Smooth muscle cell (in vitro differentiated cells): Measurements from ENCODE around the gene SART3. TPM values are rescaled to one million over a fixed set of nuclear protein-coding genes. Genes with fewer than 3 reads are reported as not detected.
A peak's percentile ranks its signal among the peaks of the same experiment; 100 is the strongest.

ENCODE experiments used
- DNase-seq: peaks from one replicate; lab custom pipeline; 2025; ENCODE audit not compliant: unreplicated experiment; lab: John Stamatoyannopoulos, UW
- H2AFZ ChIP-seq: fragments of 200-600 bp; sonication (generic); 2 replicates; pipeline ENCODE4 v1.6.0; 2016; ENCODE audit warnings: antibody characterized with exemption, low read depth, mild to moderate bottlenecking
- H3F3A ChIP-seq: fragments of 200-600 bp; sonication (generic); 2 replicates; pipeline ENCODE4 v1.6.0; 2017; ENCODE audit warnings: antibody characterized with exemption, low read depth
- H3K27ac ChIP-seq: fragments of 200-600 bp; sonication (generic); 2 replicates; pipeline ENCODE4 v1.5.1; 2016; ENCODE audit warnings: low read depth, mild to moderate bottlenecking
- H3K27me3 ChIP-seq: fragments of 200-600 bp; sonication (generic); 2 replicates; pipeline ENCODE4 v1.6.1; 2016; ENCODE audit warnings: low read depth, mild to moderate bottlenecking
- H3K36me3 ChIP-seq: fragments of 200-600 bp; sonication (generic); 2 replicates; pipeline ENCODE4 v1.5.1; 2016; ENCODE audit warnings: low read depth
- H3K4me1 ChIP-seq: fragments of 200-600 bp; sonication (generic); 2 replicates; pipeline ENCODE4 v1.5.1; 2016; ENCODE audit warnings: low read depth
- H3K4me2 ChIP-seq: fragments of 200-600 bp; sonication (generic); 2 replicates; pipeline ENCODE4 v1.6.0; 2016; ENCODE audit warnings: mild to moderate bottlenecking
- H3K4me3 ChIP-seq: fragments of 200-600 bp; sonication (generic); 2 replicates; pipeline ENCODE4 v1.5.1; 2016; ENCODE audit warnings: mild to moderate bottlenecking
- H3K79me2 ChIP-seq: fragments of 200-600 bp; sonication (generic); 2 replicates; pipeline ENCODE4 v1.6.0; 2016; ENCODE audit warnings: low read depth, mild to moderate bottlenecking
- H3K9ac ChIP-seq: fragments of 200-600 bp; sonication (generic); 2 replicates; pipeline ENCODE4 v1.6.0; 2016; ENCODE audit warnings: low read depth
- H3K9me3 ChIP-seq: fragments of 200-600 bp; sonication (generic); replicated peaks from 2 replicates; pipeline ENCODE4 v1.5.1; 2016; ENCODE audit warnings: low read depth
- H4K20me1 ChIP-seq: fragments of 200-600 bp; sonication (generic); 2 replicates; pipeline ENCODE4 v1.6.0; 2016; ENCODE audit warnings: low read depth
- WGBS: methylation state at CpG from one replicate; pipeline ENCODE4 v1.1.7; 2016; ENCODE audit warnings: low lambda C conversion rate; 5-methylcytosine and 5-hydroxymethylcytosine counted together
- polyA plus RNA-seq: library from polyadenylated mRNA; unstranded; fragments of >200 nt; fragmentation: Nextera tagmentation; extraction: Ambion mirVana; gene quantifications from 2 replicates; pipeline ENCODE4 v1.2.1, GENCODE V29; 2016
- total RNA-seq: library from RNA; depleted of rRNA; stranded (reverse); fragments of >200 nt; gene quantifications from 2 replicates; pipeline ENCODE4 v1.2.3, GENCODE V29; 2014
- TF ChIP-seq, protein P1 (sequence below): fragments of 200-600 bp; sonication (generic); IDR thresholded peaks from 2 replicates; pipeline ENCODE4 v1.5.1; 2017; ENCODE audit warnings: borderline replicate concordance, mild to moderate bottlenecking, antibody characterized with exemption; ENCODE audit not compliant: insufficient read depth, poor library complexity, severe bottlenecking

The SART3 gene
- total and polyA plus RNA-seq, 2 experiments from 2014 or later, result 22.7 to 94.5 TPM

DNA sequence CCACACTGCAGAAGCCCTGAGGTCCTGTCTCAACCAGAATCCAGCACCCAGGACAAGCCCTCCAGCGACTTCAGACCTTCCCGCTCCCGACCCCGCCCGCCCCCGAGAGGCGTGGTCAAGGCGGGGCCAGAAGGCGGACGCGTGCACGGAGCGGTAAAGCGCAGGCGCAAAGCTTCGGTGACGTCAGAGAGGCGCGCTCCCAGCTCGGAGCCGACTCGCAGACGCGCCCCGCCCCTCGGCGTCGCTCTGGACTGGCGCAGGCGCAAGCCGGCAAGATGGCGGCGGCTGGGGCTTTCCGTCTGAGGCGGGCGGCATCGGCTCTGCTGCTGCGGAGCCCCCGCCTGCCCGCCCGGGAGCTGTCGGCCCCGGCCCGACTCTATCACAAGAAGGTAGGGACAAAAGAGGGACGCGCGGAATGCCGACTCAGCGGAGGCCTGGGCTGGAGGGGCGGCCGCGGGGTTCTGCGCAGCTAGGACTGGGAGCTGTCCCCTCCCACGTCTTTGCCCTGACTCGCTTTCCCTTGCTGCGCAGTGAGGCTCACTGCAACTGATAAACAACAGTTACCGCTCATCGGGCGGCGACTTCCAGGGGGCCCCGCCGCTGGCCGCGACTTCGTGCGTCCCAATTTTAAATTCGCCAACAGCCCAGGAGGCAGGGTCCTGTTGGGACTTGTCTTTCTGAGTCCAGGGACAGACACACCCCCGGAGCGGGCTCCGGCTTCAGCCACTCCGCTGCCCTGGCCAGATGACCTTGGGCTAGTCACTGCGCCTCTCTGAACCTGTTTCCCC is 1.6 kb upstream of the SART3 start, which contains the start of gene ISCU:
TSS of gene ISCU (plus strand) at position 249 of the 788 bp plus-strand sequence. CDS start at position 276, 27 bp downstream.
- H3K79me2 ChIP-seq, result peaks cover 48% of the 10 kb centered on the region
- peak within 1 kb of the TSS; percentile 81 for H3K4me3 ChIP-seq
- no peaks in the 10 kb centered on the region for H3K27me3 ChIP-seq
- peak within 1 kb of the TSS; percentile 95 for H3K9ac ChIP-seq
- peak within 1 kb of the TSS; percentile 96 for H2AFZ ChIP-seq
- whole genome bisulfite sequencing, result 2% methylated on average over 38 of the region's 72 CpGs
- H3K4me1 ChIP-seq, result peaks cover 7% of the 10 kb centered on the region
- peak; percentile 96 for DNase-seq
- peak within 1 kb of the TSS; percentile 95 for H3K4me2 ChIP-seq
- H4K20me1 ChIP-seq, result peaks cover 33% of the 10 kb centered on the region
- H3F3A ChIP-seq, result no peaks in the 10 kb centered on the region
- H3K36me3 ChIP-seq, result no peaks in the 10 kb centered on the region
- no peaks in the 10 kb centered on the region for H3K9me3 ChIP-seq
- TF ChIP-seq, protein P1, sequence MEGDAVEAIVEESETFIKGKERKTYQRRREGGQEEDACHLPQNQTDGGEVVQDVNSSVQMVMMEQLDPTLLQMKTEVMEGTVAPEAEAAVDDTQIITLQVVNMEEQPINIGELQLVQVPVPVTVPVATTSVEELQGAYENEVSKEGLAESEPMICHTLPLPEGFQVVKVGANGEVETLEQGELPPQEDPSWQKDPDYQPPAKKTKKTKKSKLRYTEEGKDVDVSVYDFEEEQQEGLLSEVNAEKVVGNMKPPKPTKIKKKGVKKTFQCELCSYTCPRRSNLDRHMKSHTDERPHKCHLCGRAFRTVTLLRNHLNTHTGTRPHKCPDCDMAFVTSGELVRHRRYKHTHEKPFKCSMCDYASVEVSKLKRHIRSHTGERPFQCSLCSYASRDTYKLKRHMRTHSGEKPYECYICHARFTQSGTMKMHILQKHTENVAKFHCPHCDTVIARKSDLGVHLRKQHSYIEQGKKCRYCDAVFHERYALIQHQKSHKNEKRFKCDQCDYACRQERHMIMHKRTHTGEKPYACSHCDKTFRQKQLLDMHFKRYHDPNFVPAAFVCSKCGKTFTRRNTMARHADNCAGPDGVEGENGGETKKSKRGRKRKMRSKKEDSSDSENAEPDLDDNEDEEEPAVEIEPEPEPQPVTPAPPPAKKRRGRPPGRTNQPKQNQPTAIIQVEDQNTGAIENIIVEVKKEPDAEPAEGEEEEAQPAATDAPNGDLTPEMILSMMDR, result no peak
- H3K27ac ChIP-seq, result peak within 1 kb of the TSS; percentile 92

DNA sequence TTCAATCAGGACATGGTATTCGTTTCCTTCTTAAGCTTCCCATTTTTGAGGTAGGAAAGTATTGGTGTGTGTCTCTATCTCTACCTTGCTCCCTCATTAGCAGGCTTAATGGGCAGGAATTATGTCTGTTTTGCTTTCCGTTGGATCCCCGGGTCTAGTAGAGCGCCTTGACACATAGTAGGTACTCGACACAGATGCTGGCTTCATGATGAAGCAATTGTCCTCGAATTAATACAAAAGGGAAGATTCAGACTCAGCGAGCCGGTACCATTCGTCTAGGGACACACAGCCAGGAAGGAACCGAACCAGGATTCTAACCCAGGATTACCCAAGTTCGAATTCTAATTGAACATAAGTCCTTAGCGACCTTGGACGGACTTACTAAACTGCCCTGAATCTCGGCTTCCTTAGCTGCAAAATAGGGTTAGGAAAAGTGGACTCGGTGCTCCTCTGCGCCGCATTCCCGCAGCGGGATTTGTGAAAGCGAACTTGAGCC is 927 bp upstream of the SART3 start:
- no peaks in the 10 kb centered on the region for H3K27me3 ChIP-seq
- H3K9me3 ChIP-seq, result no peaks in the 10 kb centered on the region
- WGBS, result 2% methylated on average over 20 of the region's 20 CpGs
- DNase-seq, result no peak
- H3K36me3 ChIP-seq, result no peaks in the 10 kb centered on the region
- H3K27ac ChIP-seq, result peak overlapping the region; percentile 92
- H2AFZ ChIP-seq, result peak overlapping the region; percentile 96
- peak overlapping the region; percentile 95 for H3K9ac ChIP-seq
- H3K4me2 ChIP-seq, result peak overlapping the region; percentile 95
- no peaks in the 10 kb centered on the region for H3F3A ChIP-seq
- H3K4me3 ChIP-seq, result peak overlapping the region; percentile 81
- peaks cover 40% of the 10 kb centered on the region for H4K20me1 ChIP-seq
- H3K4me1 ChIP-seq, result peaks cover 7% of the 10 kb centered on the region
- H3K79me2 ChIP-seq, result peaks cover 55% of the 10 kb centered on the region
- TF ChIP-seq, protein P1, result no peak

DNA sequence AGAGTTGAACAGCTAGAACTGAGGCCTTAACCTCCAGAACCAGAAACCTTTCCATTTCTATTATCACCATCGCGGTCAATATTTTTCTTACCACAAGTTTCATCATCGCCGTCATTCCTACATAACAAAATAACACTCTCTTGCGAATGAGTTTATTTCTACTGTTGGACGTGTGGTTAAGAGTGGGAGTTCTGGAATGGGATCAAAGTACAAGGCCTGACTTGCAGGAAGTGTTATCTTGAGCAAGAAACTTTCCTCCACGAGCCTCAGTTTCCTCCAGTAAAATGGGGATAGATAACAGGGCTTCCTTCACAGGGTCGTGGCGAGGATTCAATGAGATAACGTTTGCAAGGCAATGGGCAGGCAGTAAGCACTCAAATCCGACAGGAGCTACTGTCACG is 652 bp downstream of the SART3 start:
- peak overlapping the region; percentile 95 for H3K9ac ChIP-seq
- peaks cover 7% of the 10 kb centered on the region for H3K4me1 ChIP-seq
- no peaks in the 10 kb centered on the region for H3F3A ChIP-seq
- peak overlapping the region; percentile 95 for H3K4me2 ChIP-seq
- H3K27me3 ChIP-seq, result no peaks in the 10 kb centered on the region
- H3K79me2 ChIP-seq, result peaks cover 70% of the 10 kb centered on the region
- H3K27ac ChIP-seq, result peak overlapping the region; percentile 92
- H3K36me3 ChIP-seq, result no peaks in the 10 kb centered on the region
- DNase-seq, result no peak
- H2AFZ ChIP-seq, result peak overlapping the region; percentile 96
- H3K4me3 ChIP-seq, result peak overlapping the region; percentile 81
- TF ChIP-seq, protein P1, result no peak
- no peaks in the 10 kb centered on the region for H3K9me3 ChIP-seq
- H4K20me1 ChIP-seq, result peaks cover 56% of the 10 kb centered on the region
- WGBS, result 4% methylated on average over 12 of the region's 12 CpGs

DNA sequence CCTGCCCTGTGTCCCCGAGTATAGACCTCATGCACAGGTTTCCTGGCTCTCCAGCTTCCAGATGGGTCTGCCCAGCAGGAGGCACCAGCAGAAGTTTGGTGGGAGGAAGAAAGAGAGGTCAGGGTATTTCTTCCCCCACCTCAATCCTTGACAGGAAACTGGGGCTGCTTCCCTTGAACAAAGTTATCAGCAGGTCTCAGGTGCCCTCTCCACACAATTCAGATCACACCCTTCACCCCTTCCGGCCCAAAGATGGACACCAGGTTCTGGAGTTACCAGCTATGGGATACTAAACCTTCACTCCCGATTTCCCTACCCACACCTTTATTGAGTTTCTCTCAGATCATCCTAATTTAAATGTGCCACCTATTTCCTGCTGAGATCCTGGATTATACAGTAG is 1.2 kb downstream of the SART3 start:
- Histone ChIP-seq H3K36me3 (no peaks in the 10 kb centered on the region), H3K4me3 (peak overlapping the region; percentile 81), H2AFZ (no peak overlapping the region), H3K4me2 (peak overlapping the region; percentile 95), H3K27ac (peak overlapping the region; percentile 92), H3F3A (no peaks in the 10 kb centered on the region), H4K20me1 (peaks cover 61% of the 10 kb centered on the region), H3K79me2 (peaks cover 76% of the 10 kb centered on the region), H3K4me1 (peaks cover 7% of the 10 kb centered on the region), H3K27me3 (no peaks in the 10 kb centered on the region), H3K9ac (peak overlapping the region; percentile 95), H3K9me3 (no peaks in the 10 kb centered on the region)
- TF ChIP-seq, protein P1, result no peak
- no peak for DNase-seq
- 88% methylated on average over 3 of the region's 3 CpGs for WGBS
